ENCODE measurements around the gene GBGT1.
"Not testable (repeated sequence)": the region's sequence is repeated elsewhere in the genome, so short reads cannot be mapped to it uniquely, and the experiment has no call there.

GBGT1 gene

GRCh38 chr9:133195029-133195428, 31.3 kb upstream of the GBGT1 start:
- no peak for DNase-seq (ENCODE audit: low read depth in 3 of 3)

DNA sequence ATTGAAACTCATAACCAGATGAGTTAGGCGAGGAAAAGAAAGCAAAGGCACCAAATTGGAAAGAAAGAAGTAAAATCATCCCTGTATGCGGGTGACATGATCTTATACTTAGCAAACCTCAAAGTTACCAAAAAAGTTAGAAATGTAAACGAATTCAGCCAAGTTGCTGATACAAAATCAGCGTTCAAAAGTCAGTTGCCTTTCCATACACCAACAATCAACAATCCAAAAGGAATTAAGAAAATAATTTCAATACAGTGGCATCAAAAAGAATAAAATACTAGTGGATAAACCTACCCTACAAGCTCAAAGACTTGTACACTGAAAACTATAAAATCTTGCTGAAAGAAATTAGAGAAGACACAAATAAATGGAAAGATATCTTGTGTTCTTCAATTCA, 30.9 kb upstream of the GBGT1 start:
- no peak for DNase-seq (ENCODE audit: low read depth in 3 of 3)

GRCh38 chr9:133191989-133192388, 28.3 kb upstream of the GBGT1 start:
- no peak for DNase-seq (ENCODE audit: low read depth in 3 of 3)

DNA sequence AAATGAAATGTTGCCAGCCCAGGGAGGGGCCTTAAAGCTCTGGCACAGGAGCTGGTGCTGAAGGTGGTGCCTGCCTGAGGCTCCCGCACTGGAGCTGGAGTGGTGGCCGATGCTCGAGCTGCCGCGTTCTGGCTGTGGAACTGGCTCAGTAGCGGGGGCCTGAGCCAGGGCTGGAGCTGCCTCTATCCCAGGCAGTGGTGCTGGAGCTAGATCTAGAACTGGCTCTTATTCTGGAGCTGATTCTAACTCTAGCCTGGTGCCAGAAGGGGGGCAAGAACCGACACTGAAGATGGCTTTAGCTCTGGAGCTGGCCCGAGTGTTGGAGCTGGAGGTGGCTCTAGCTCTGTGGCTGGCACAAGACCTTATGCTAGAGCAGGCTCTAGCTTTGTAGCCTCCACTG, 26.1 kb upstream of the GBGT1 start:
- DNase-seq (ENCODE audit: low read depth in 3 of 3) = no peak

- DNase-seq (ENCODE audit: low read depth in 3 of 3) = no peak
Observed at GRCh38 chr9:133188843-133189180, 25.1 kb upstream of the GBGT1 start.

GRCh38 chr9:133188006-133188842, 24.5 kb upstream of the GBGT1 start:
- DNase-seq (ENCODE audit: low read depth in 3 of 3) = no peak

DNA sequence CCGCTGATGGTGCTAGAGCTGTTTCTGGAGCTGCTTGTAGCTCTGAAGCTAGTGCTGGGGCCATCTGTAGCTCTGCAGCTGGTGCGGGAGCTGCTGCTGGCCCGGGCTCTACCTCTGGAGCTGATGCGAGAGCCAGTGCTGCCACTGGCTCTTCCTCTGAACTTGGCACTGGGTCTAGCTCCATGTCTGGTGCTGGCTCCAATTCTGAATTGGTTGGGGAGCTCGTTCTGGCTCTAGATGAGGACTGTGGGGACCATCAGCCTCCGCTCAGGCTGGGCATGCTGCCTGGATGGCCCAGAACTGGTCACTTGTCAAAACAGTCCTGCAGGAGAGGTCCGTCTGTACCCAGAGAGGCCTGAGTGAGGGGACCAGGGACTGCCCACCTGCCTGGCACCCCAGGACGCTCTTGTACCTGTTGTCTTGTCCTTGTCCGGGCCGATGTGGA, 23.9 kb upstream of the GBGT1 start:
- no peak for DNase-seq (ENCODE audit: low read depth in 3 of 3)

DNA sequence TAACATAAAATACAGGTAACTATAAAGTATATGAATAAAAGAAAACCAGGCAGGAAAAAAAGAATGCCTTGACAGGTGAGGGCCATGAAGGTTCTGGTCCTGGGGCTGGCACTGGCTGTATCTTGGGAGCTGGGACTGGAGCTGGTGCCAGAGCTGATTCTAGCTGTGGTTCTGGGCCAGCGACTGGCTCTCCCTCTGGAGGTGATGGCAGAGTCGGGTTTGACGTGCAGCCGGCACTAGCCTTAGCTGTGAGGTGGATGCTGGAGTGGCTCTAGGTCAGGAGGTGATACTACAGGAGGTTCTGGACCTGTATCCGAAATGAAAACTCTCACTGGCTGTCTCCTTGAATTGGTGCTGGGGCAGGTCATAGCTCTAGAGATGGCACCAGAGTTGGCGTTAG, 23.0 kb upstream of the GBGT1 start:
- DNase-seq (ENCODE audit: low read depth in 3 of 3) = no peak

DNA sequence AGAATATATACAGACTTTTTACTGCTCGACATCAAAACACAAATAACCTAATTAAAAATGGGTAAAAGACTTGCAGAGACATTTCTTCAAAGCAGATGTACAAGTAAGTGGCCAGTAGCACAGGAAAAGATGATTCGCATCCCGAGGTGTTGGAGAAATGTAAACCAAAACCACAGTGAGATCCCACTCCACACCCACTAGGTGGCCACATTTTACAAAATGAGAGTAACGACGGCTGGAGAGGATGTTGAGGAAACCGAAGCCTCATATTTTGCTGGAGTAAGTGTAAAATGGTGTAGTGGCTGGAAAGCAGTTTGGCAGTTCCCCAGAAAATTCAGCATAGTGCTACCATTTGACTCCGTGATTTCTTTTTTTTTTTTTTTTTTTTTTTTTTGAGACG, 21.3 kb upstream of the GBGT1 start:
- DNase-seq (ENCODE audit: low read depth in 3 of 3) = peak in 1 of 3 donors; percentile 37

GRCh38 chr9:133182151-133182550, 18.4 kb upstream of the GBGT1 start:
- DNase-seq (ENCODE audit: low read depth in 3 of 3) = no peak

- DNase-seq (ENCODE audit: low read depth in 3 of 3) = no peak
Observed at GRCh38 chr9:133181561-133181960, 17.8 kb upstream of the GBGT1 start.

DNA sequence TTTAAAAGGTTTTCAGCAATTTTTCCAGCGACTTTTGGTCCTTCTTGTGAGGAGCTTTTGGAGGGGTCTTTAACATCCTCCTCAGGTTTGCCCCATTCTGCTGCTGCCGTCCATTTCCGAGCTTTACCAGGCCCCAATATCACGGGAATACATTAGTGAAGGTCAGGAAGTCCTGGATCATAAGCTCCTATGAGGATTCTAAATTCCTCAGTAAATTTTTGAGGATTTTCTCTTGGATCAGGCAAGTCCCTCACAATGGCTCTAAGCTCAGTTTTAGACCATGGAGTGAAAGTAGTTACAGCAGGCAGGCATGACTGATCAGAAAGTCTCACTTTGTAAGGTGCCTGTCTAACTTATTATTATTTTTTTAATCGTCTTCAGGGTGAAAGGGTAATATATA, 17.2 kb upstream of the GBGT1 start:
- DNase-seq (ENCODE audit: low read depth in 3 of 3) = no peak

DNA sequence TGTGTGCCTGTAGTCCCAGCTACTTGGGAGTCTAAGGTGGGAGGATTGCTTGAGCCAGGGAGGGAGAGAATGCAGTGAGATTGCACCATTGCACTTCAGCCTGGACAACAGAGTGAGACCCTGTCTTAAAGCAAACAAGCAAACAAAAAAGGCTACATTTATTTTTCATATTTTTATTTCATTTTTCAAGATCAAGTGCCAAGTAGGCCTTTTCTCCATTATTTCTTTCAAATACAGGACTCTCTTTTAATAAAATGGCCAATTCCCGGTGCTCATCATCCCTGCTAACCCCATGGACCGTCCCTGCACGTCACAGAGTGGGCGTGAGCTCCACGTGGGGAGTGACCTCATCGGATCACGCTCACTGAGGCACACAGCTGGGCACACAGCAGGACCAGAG, 9.3 kb upstream of the GBGT1 start:
- no peak for DNase-seq (ENCODE audit: low read depth in 3 of 3)

GRCh38 chr9:133171161-133171961, 7.6 kb upstream of the GBGT1 start:
- no peak for DNase-seq (ENCODE audit: low read depth in 3 of 3)

DNA sequence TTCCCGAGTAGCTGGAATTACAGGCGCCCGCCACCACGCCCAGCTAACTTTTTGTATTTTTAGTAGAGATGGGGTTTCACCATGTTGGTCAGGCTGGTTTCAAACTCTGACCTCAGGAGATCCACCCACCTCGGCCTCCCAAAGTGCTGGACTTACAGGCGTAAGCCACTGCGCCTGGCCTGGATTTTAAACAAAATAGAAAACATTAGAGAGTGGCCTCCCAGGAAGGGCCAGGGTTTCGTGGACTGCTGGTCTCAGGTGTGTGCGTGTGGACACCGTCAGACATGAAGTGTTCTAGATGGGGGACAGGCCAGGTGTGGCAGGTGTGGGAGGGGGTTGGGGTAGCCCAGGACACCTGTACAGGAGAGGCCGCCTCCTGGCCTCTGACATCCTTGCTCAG, 7.0 kb upstream of the GBGT1 start:
- DNase-seq (ENCODE audit: low read depth in 3 of 3) = no peak

DNA sequence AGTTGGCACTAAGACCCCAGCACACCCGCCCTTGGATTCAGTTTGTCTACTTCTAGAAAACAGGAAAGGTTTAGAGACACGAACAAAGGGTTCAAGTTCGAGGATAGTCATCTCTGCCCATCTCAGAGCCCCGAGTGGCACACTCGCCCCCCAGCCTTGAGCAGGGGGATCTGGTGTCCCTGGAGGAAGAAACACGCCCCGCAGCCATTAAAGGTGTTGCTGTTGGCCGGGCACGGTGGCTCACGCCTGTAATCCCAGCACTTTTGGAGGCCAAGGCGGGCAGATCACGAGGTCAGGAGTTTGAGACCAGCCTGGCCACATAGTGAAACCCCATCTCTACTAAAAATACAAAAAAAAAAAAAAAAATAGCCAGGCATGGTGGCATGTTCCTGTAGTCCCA, 6.0 kb upstream of the GBGT1 start:
- DNase-seq (ENCODE audit: low read depth in 3 of 3) = not testable (repeated sequence)

- DNase-seq (ENCODE audit: low read depth in 3 of 3) = no peak
Observed at GRCh38 chr9:133169102-133169501, 5.4 kb upstream of the GBGT1 start.

DNA sequence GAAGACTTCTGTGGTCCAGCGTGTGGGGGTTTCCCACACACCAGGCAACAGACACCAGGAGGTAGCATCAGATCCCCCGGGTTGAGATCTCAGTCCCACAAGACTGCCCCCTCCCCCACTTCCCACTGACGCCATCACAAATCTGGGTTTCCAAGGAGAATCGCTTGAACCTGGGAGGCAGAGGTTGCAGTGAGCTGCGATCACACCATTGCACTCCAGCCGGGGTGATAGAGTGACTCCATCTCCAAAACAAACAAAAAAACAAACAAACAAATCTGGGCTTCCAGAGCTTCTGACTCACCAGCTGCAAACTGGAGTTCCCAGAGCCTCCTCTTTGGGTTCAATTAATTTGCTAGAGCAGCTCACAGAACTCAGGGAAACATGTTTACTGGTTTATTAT, 4.7 kb upstream of the GBGT1 start:
- DNase-seq (ENCODE audit: low read depth in 3 of 3) = no peak

GRCh38 chr9:133167769-133168168, 4.1 kb upstream of the GBGT1 start:
- no peak for DNase-seq (ENCODE audit: low read depth in 3 of 3)

- no peak for DNase-seq (ENCODE audit: low read depth in 3 of 3)
Observed at GRCh38 chr9:133167096-133167730, 3.5 kb upstream of the GBGT1 start.

DNA sequence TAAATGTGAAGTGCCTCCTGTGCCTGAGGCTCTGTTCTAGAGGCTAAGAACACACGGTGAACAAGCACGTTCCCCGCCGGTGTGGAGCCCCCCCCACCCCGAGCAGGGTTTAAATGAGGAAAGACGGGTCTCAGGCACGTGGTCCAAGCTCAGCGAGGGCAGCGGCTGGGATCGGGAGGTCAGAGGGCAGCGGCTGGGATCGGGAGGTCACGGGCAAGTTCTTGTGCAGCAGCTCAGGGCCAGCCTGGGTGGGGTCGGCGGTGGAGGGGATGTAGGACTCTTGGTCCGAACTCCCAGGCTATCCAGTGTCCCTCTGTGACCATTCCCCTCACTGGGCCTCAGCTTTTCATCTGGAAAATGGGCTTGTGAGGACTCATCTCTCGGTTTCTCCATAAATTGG, 2.7 kb upstream of the GBGT1 start:
- no peak for DNase-seq (ENCODE audit: low read depth in 3 of 3)

GRCh38 chr9:133165452-133165730, 1.7 kb upstream of the GBGT1 start:
- no peak for DNase-seq (ENCODE audit: low read depth in 3 of 3)

DNA sequence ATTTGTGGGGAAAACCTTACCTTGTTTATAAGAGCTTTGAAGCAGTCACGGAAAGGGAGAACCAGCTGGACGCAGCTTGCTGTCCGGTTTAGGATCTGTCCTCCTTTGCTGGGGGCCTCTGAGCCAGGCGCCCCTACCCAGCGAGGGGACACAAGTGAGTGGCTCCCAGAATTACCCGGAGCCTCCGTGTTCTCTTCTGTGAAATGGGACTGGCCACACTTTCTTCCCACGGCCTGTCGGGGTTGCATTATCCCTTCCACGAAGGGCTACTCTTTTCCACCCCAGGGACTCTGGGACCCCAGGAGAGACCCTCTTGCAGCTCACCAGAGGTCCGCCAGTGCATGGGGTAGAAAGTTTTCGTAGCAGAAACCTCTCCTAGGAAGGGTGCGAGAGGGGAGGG, 477 bp upstream of the GBGT1 start:
- DNase-seq (ENCODE audit: low read depth in 3 of 3) = no peak
